GM19023 (cell line): ENCODE measurements around the gene CBX4.
A peak's percentile ranks its signal among the peaks of the same experiment; 100 is the strongest.

ENCODE experiments used
- ATAC-seq: cut with Tn5 transposase; IDR thresholded peaks from one replicate; pipeline ENCODE4 v1.9.1; 2021; ENCODE audit warnings: mild to moderate bottlenecking, moderate library complexity; ENCODE audit not compliant: unreplicated experiment

The CBX4 gene

GRCh38 chr17:79842656-79843473 is 3.6 kb upstream of the CBX4 start:
- no peak for ATAC-seq

DNA sequence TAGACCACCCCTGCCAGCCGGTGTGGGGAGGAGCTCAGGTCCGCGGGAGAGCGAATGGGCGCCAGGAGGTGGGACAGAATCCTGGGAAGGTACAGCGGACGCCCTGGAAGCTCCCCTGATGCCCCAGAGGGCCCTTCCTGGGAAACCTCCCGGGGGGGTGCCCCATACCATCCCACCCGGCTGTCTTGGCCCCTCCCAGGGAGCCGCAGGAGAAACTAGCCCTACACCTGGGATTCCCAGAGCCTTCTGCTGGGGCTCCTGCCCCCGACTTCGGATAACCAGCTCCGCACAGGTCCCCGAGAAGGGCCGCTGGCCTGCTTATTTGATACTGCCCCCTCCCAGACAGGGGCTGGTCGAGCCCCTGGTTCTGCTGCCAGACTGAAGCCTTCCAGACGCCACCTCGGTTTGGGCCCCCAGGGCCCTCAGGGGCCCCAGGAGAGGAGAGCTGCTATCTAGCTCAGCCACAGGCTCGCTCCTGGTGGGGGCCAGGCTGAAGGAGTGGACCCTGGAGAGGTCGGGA is 3.0 kb upstream of the CBX4 start:
- no peak for ATAC-seq

DNA sequence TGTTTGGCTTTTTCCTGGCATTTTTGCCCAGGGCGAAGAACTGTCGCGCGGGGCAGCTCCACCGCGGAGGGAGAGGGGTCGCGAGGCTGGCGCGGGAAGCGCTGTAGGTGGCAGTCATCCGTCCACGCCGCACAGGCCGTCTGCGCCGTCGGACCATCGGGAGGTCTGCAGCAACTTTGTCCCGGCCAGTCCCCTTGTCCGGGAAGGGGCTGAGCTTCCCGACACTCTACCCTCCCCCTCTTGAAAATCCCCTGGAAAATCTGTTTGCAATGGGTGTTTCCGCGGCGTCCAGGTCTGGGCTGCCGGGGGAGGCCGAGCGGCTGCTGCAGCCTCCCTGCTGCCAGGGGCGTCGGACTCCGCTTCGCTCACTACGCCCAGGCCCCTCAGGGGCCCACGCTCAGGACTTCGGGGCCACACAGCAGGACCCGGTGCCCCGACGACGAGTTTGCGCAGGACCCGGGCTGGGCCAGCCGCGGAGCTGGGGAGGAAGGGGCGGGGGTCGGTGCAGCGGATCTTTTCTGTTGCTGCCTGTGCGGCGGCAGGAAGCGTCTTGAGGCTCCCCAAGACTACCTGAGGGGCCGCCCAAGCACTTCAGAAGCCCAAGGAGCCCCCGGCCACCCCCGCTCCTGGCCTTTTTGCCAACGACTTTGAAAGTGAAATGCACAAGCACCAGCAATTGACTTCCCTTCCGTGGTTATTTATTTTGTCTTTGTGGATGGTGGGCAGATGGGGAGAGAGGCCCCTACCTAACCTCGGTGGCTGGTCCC is 2.3 kb upstream of the CBX4 start:
- ATAC-seq, result no peak

- ATAC-seq, result no peak
Observed at GRCh38 chr17:79840989-79841286, 1.7 kb upstream of the CBX4 start.

DNA sequence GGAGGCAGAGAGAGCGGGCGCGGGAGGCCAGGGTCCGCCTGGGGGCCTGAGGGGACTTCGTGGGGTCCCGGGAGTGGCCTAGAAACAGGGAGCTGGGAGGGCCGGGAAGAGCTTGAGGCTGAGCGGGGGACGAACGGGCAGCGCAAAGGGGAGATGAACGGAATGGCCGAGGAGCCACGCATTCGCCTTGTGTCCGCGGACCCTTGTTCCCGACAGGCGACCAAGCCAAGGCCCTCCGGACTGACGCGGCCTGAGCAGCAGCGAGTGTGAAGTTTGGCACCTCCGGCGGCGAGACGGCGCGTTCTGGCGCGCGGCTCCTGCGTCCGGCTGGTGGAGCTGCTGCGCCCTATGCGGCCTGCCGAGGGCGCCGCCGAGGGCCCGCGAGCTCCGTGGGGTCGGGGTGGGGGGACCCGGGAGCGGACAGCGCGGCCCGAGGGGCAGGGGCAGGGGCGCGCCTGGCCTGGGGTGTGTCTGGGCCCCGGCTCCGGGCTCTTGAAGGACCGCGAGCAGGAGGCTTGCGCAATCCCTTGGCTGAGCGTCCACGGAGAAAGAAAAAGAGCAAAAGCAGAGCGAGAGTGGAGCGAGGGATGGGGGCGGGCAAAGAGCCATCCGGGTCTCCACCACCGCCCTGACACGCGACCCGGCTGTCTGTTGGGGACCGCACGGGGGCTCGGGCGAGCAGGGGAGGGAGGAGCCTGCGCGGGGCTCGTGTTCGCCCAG is 1.2 kb upstream of the CBX4 start:
- ATAC-seq, result no peak

DNA sequence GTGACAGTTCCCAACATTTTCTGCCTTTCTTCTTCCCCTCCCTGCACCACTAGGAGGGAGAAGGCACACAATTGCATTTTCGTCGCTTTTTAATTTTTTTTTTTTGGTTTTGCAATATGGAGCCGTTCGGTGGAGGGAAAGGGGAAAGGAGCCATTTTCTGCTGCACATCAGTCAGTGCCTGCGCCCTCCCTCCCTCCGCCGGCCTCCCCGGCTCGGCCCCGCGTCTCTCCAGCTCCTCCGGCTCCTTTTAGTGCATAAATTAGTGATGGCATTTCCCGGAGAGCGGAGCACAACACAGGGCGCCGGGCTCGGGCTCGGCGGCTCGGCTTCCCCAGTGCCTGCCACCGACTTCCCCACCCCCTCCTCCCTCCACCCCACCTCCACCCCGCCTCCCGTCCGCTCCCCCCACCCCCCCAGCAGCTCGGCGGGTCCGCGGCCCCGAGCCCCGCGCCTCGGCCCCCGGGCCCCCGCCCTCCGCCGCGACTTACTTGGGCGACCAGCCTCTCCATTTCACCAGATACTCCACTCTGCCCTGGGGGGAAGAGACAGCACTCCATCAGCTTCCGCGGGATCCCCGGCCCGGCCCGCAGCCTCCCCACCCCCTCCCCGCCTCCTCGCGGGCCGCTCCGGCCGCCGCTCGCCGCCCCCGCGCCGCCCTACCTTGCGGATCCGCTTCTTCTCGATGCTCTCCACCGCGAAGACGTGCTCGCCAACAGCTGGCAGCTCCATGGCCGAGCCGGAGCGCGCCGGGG is 542 bp downstream of the CBX4 start:
- peak; percentile 12 for ATAC-seq

GRCh38 chr17:79837888-79838521 is 1.2 kb downstream of the CBX4 start:
- no peak for ATAC-seq

- ATAC-seq, result no peak
Observed at GRCh38 chr17:79836972-79837887, 2.0 kb downstream of the CBX4 start.

DNA sequence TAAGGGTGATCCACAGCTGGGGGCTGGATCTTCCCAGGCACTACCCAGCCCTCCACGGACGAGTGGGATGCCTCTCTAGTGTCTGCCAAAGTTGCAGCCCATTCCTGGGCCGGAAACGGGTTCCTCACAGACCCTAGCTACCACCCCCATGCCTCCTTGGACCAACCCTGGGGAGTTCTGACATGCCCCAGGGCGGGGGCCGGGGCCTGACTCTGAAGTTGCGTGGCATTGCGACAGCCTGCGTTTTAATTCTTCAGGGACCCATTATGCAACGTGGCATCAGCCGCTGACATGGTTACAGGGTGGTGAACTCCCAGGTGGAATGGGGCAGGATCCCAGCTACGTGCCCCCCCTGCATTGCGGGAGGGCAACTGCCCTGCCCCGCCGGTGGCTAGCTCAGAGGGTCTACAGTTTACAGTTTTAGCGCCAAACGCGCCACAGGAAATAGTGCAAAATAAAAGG is 2.7 kb downstream of the CBX4 start:
- ATAC-seq, result no peak

GRCh38 chr17:79835953-79836509 is 3.2 kb downstream of the CBX4 start:
- no peak for ATAC-seq

DNA sequence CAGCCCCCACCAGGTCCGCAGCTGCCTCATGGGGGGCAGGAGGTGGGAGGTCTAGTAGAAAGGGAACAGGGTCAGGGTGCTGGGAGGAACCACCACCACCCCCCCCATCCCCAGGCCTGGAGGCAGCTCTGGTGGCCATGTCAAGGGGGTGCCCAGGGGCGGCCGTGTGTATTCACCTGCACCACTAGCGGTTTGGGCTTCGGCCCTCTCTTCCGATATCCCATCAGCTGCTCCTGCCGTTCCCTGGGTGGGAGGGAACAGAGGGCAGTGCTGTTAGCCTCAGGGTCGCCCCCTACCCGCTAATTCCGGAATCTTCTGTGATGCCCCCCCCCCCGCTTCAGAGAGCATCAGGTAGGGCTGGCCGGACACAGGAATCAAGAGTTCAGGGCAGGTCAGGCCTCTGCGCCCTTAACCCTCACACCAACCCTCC is 3.8 kb downstream of the CBX4 start:
- ATAC-seq, result no peak

DNA sequence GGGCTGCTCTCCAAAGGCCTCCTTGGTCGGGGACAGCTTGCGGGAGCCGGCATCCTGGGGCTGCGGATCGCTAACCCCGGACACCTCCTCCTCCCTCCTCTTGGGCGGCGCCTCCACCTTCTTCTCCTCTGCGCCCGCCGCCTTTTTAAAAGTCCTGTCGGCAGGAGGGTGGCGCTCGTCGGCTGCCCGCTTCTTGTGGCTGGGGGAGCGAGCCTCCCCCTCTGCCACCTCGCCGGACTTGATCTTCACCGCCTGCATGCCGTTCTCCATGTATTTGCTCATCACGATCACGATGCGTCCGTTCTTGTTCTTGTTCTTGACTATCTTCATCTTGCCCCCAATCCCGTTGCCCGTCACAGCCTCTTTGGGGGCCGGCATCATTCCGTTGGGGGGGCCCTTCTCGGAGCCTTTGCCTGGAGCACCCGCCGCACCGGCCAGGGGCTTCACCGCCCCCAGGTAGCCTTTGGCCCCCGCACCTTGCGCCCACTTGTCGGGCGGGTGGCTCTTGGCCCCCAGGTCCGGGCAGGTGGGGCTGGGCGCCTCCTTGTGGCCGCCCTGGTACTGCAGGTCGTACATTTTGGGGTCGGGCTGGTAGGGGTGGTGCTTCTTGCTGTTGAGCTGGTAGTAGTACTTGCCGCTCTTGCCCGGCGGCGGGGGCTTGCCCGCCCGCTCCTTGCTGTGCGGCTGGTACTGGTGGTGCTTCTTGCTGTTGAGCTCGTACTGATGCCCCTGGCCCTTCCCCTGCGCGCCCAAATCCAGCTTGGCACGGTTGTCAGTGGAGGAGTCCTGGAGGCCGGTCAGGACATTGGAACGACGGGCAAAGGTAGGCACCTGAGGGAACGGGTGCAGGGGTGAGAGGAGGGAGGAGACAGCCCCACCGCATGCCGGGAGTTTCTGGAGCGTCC is 4.4 kb downstream of the CBX4 start:
- no peak for ATAC-seq

DNA sequence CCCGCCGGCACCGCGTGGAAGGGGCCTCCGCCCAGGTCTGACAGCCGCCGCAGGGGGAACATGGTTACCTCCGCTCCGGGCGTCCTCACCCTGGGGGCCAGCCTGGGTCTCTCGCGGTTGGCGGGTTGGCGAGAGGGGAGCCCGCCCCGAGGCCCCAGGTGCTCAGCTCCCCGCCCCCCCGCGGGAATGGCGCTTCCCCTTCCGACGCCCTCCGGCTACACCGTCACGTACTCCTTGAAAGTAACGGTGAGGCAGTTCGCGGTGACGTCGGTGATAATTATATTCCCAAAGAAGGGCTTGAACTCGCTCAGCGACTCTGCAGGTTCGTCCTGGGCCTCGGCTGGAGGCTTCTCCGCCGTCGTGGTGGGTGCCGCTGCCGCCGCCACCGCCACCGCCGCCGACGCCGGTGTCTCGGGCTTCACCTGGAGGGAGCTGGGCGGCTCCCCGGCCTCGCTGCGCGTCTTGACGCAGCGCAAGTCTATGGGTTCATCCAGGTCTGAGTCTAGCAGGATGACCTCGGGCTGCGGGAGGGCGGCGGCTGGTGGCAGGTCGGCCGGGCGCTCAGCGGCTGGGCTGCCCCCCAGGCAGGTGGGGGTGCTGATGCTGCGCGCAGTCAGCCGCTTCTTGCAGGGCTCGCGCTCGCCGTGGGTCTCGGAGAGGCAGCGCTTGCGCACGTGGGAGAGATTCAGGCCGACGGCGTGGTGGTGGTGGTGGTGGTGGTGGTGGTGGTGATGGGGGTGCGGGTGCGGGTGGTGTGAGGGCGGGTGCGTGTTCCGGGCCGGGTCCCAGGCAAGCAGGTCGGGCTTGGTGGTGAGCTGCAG is 5.3 kb downstream of the CBX4 start:
- no peak for ATAC-seq

DNA sequence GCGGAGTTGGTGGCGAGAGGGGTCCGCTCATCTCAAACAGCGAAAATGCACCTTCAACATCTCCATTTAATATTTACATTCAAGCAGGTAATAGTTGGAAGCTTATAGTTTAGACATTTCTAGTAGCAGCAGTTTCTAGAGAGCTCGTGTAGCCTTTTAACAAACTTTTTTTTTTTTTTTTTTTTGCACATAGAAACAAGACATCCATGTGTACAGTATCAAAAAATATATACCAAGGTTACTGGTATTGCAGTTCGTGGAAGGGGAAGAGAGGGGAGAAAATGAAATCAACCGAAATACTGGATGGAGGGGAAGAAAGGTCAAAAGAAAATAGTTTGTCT is 6.2 kb downstream of the CBX4 start:
- no peak for ATAC-seq

DNA sequence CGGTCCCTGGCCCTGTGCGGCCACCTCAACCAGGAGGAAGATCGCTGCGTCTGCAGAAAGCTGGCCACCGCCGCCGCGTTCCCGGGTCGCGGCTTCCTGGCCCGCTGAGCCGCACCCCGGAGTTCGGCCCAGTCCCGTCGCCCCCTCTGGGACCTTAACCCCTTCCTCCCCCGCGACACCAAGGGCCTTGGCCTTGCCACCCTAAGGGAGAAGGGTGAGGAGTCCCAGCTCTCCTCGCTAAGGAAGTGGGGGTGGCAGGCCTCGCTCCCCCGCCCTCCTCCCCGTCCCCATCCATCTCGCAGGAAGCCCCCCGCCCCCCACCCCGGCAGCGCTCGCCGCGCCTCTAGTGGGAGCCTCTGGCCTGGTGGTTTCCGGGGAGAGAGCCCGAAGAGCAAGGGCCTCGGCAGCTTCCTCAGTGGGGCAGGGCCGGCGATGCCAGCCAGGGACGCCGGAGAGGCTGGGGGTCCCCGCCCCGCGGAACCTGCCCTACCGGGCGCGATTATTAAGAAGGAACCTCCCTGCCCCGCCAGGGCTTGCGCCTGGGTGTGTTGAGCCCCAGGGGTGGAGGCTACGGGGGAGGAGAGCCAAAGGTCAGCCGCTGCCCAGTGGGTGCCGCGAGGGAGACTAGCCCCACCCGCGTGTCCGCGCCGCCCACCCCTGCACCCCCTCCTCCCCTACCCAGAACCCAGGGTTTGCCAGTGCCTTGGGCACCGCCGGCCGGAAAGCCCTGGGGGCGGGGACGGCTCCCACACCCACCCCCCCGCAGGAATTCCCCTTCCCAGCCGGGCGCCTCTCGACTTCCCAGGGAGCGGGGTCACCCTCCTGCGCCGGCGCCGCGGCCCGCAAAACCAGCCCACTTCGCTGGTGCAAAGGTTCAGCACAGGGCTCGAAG is 6.8 kb downstream of the CBX4 start:
- ATAC-seq, result no peak
